DND-41 (cell line): ENCODE results near the gene SLC35G1.

Source experiments
- ATAC-seq: fragments of 200-7000 bp; cut with Tn5 transposase; 3 replicates; pipeline ENCODE4 v1.9.1; 2021; ENCODE audit warnings: low read depth; ENCODE audit not compliant: insufficient read depth
- DNase-seq: peaks from one replicate; pipeline ENCODE4 v3.0.0-alpha.2; 2020
- H2AFZ ChIP-seq: 2 replicates; pipeline ENCODE4 v1.6.0; 2012; ENCODE audit warnings: low read depth, low read length
- H3K27ac ChIP-seq: 2 replicates; pipeline ENCODE4 v1.5.1; 2012; ENCODE audit warnings: low read length, inconsistent platforms
- H3K27me3 ChIP-seq: fragments of 200-600 bp; sonication (generic); 2 replicates; pipeline ENCODE4 v1.6.0; 2012; ENCODE audit warnings: low read length, mild to moderate bottlenecking, inconsistent platforms; ENCODE audit not compliant: insufficient read depth, poor library complexity
- H3K36me3 ChIP-seq: 2 replicates; pipeline ENCODE4 v1.5.1; 2012; ENCODE audit warnings: low read length, inconsistent platforms; ENCODE audit not compliant: insufficient read depth
- H3K4me1 ChIP-seq: 2 replicates; pipeline ENCODE4 v1.5.1; 2012; ENCODE audit warnings: mild to moderate bottlenecking, low read length; ENCODE audit not compliant: insufficient read depth
- H3K4me2 ChIP-seq: 2 replicates; pipeline ENCODE4 v1.6.0; 2012; ENCODE audit warnings: mild to moderate bottlenecking, moderate library complexity, low read length, inconsistent platforms; ENCODE audit not compliant: insufficient read depth
- H3K4me3 ChIP-seq, 2 experiments: fragments of 200-600 bp in 1 of 2; shearing (Covaris generic) in 1 of 2; 2 replicates each; pipeline ENCODE4 v1.5.1; 2012 to 2016; ENCODE audit warnings: inconsistent platforms in 2 of 2, low read length in 2 of 2, mild to moderate bottlenecking in 2 of 2, low read depth in 1 of 2, moderate library complexity in 1 of 2
- H3K79me2 ChIP-seq: 2 replicates; pipeline ENCODE4 v1.6.0; 2012; ENCODE audit warnings: low read length, inconsistent platforms; ENCODE audit not compliant: insufficient read depth
- H3K9ac ChIP-seq: 2 replicates; pipeline ENCODE4 v1.6.0; 2012; ENCODE audit warnings: low read depth, mild to moderate bottlenecking, inconsistent platforms, low read length, moderate library complexity
- H3K9me3 ChIP-seq: 2 replicates; pipeline ENCODE4 v1.5.1; 2012; ENCODE audit warnings: low read length, moderate library complexity, mild to moderate bottlenecking, inconsistent platforms; ENCODE audit not compliant: insufficient read depth, severe bottlenecking
- H4K20me1 ChIP-seq: 2 replicates; pipeline ENCODE4 v1.6.0; 2012; ENCODE audit warnings: low read length; ENCODE audit not compliant: insufficient read depth
- CTCF ChIP-seq: IDR thresholded peaks from 2 replicates; pipeline ENCODE4 v1.5.1; 2012; ENCODE audit warnings: borderline replicate concordance, low read length, moderate library complexity, mild to moderate bottlenecking; ENCODE audit not compliant: poor library complexity, severe bottlenecking; ENCODE audit errors: extremely low read depth
- EZH2 ChIP-seq: IDR thresholded peaks from 3 replicates; pipeline ENCODE4 v1.6.1; 2012; ENCODE audit warnings: borderline replicate concordance, low read depth, mild to moderate bottlenecking, moderate library complexity, low read length, inconsistent platforms; ENCODE audit not compliant: severe bottlenecking

Gene SLC35G1

GRCh38 chr10:93871671-93872204 is 22.0 kb upstream of the SLC35G1 start:
- no peaks in the 10 kb centered on the region for H4K20me1 ChIP-seq
- TF ChIP-seq CTCF (no peak), EZH2 (no peak)
- DNase-seq (no peak), ATAC-seq (no peak)
- H3K27me3 ChIP-seq, result peaks cover 6% of the 10 kb centered on the region
- H3K4me1 ChIP-seq, result no peaks in the 10 kb centered on the region
- no peaks in the 10 kb centered on the region for H3K36me3 ChIP-seq
- no peaks in the 10 kb centered on the region for H3K9me3 ChIP-seq
- H3K79me2 ChIP-seq, result no peaks in the 10 kb centered on the region
- no peak overlapping the region for H3K4me3 ChIP-seq
- H3K27ac ChIP-seq, result no peak overlapping the region
- H3K4me2 ChIP-seq, result no peak overlapping the region
- no peak overlapping the region for H2AFZ ChIP-seq
- H3K9ac ChIP-seq, result no peak overlapping the region

GRCh38 chr10:93872375-93873158 is 21.2 kb upstream of the SLC35G1 start:
- Histone ChIP-seq H3K4me3 (no peak overlapping the region), H4K20me1 (no peaks in the 10 kb centered on the region), H3K9ac (no peak overlapping the region), H3K4me1 (no peaks in the 10 kb centered on the region), H3K4me2 (no peak overlapping the region), H3K27me3 (peaks cover 6% of the 10 kb centered on the region), H2AFZ (no peak overlapping the region), H3K79me2 (no peaks in the 10 kb centered on the region), H3K36me3 (no peaks in the 10 kb centered on the region), H3K9me3 (no peaks in the 10 kb centered on the region), H3K27ac (no peak overlapping the region)
- DNase-seq, result no peak
- TF ChIP-seq EZH2, result no peak
- no peak for TF ChIP-seq CTCF
- ATAC-seq, result no peak

GRCh38 chr10:93873420-93874115 is 20.2 kb upstream of the SLC35G1 start:
- Histone ChIP-seq H3K9ac (no peak overlapping the region), H3K4me2 (no peak overlapping the region), H3K27ac (no peak overlapping the region), H3K4me3 (no peak overlapping the region), H4K20me1 (no peaks in the 10 kb centered on the region), H3K4me1 (no peaks in the 10 kb centered on the region), H3K9me3 (no peaks in the 10 kb centered on the region), H2AFZ (no peak overlapping the region), H3K79me2 (no peaks in the 10 kb centered on the region), H3K27me3 (peaks cover 3% of the 10 kb centered on the region), H3K36me3 (no peaks in the 10 kb centered on the region)
- DNase-seq, result no peak
- no peak for ATAC-seq
- TF ChIP-seq EZH2 (no peak), CTCF (no peak)
